K562 (cell line): ENCODE data around the gene ACTR3. TPM values are rescaled to one million over a fixed set of nuclear protein-coding genes. Genes with fewer than 3 reads are reported as not detected.

Source experiments
- CCNT2 ChIP-seq: IDR thresholded peaks from 2 replicates; pipeline ENCODE4 v1.6.1; 2011; ENCODE audit warnings: borderline replicate concordance, low read depth, mild to moderate bottlenecking, moderate library complexity, mixed read lengths, low read length; ENCODE audit not compliant: insufficient read length; ENCODE audit errors: extremely low read depth
- CHD1 ChIP-seq: fragments of 200-600 bp; sonication (generic); IDR thresholded peaks from one replicate; pipeline ENCODE4 v1.6.1; 2012; ENCODE audit warnings: mild to moderate bottlenecking, moderate library complexity, low read length, inconsistent platforms
- CREBBP ChIP-seq: IDR thresholded peaks from one replicate; pipeline ENCODE4 v1.6.1; 2012; ENCODE audit warnings: low read depth, mild to moderate bottlenecking, control low read depth, inconsistent platforms, low read length
- FOS ChIP-seq: IDR thresholded peaks from 3 replicates; pipeline ENCODE4 v1.6.1; 2011; ENCODE audit not compliant: insufficient read length; ENCODE audit errors: extremely low read depth
- MAFK ChIP-seq: IDR thresholded peaks from 2 replicates; pipeline ENCODE4 v1.6.1; 2011; ENCODE audit warnings: low read length, improper control_type of control experiment
- MTF1 ChIP-seq: fragments of 250-450 bp; sonication (Bioruptor Pico); IDR thresholded peaks from 2 replicates; pipeline ENCODE4 v1.9.0; 2021; ENCODE audit warnings: moderate library complexity, mild to moderate bottlenecking, inconsistent platforms, borderline replicate concordance
- NFXL1 ChIP-seq: fragments of 450-650 bp; formaldehyde crosslinking; IDR thresholded peaks from 2 replicates; pipeline ENCODE4 v1.4.0; 2021; ENCODE audit warnings: mild to moderate bottlenecking
- POLR2H ChIP-seq: IDR thresholded peaks from 2 replicates; pipeline ENCODE4 v1.6.1; 2016; ENCODE audit warnings: missing genetic modification characterization, low read depth, mild to moderate bottlenecking, control low read depth, missing compliant biosample characterization, moderate library complexity
- RBFOX2 ChIP-seq: fragments of 200-400 bp; formaldehyde crosslinking; IDR thresholded peaks from 2 replicates; pipeline ENCODE4 v1.6.1; 2017; ENCODE audit warnings: low read depth, mild to moderate bottlenecking, low read length, moderate library complexity
- RCOR1 ChIP-seq, 2 experiments: IDR thresholded peaks; 2 replicates each; pipeline ENCODE4 v1.6.1; 2012; ENCODE audit warnings: low read depth in 2 of 2, low read length in 2 of 2, borderline replicate concordance in 1 of 2, improper control_type of control experiment in 1 of 2
- SFPQ ChIP-seq: fragments of 200-400 bp; formaldehyde crosslinking; IDR thresholded peaks from 2 replicates; pipeline ENCODE4 v1.6.1; 2017; ENCODE audit warnings: mild to moderate bottlenecking, low read depth, low read length, moderate library complexity
- SMC3 ChIP-seq: conservative IDR thresholded peaks from 2 replicates; pipeline ENCODE4 v1.6.1; 2011; ENCODE audit warnings: low read depth, low read length, improper control_type of control experiment; ENCODE audit not compliant: insufficient read depth
- SPI1 ChIP-seq: IDR thresholded peaks from 2 replicates; pipeline ENCODE4 v1.6.1; 2011; ENCODE audit warnings: low read depth, low read length, control low read depth, borderline replicate concordance
- ZKSCAN1 ChIP-seq: fragments of 150-350 bp; IDR thresholded peaks from 2 replicates; pipeline ENCODE4 v1.6.1; 2016; ENCODE audit warnings: low read depth, low read length
- ZNF134 ChIP-seq: fragments of 250-450 bp; sonication (Bioruptor Pico); conservative IDR thresholded peaks from 2 replicates; pipeline ENCODE4 v1.4.0; 2020
- ZNF282 ChIP-seq: sonication (generic); formaldehyde crosslinking; IDR thresholded peaks from 2 replicates; pipeline ENCODE4 v1.8.1; 2023; ENCODE audit warnings: missing genetic modification reagents
- ZNF316 ChIP-seq: fragments of 450-650 bp; IDR thresholded peaks from 2 replicates; pipeline ENCODE4 v1.6.1; 2016
- ZNF431 ChIP-seq: sonication (generic); formaldehyde crosslinking; IDR thresholded peaks from 2 replicates; pipeline ENCODE4 v1.8.0; 2022; ENCODE audit warnings: mild to moderate bottlenecking, missing genetic modification reagents
- polyA plus RNA-seq, 8 experiments: library from polyadenylated mRNA; depleted of rRNA in 4 of 8; stranded (reverse) in 5 of 8; unstranded in 3 of 8; fragments of >200 nt; fragmentation: Nextera tagmentation in 2 of 8; fragmentation: Illumina TruSeq in 1 of 8; extraction: Ambion mirVana in 2 of 8; extraction: Trizol in 1 of 8; gene quantifications; 2 replicates each; pipeline versions ENCODE4 v1.2.1 to v1.2.3, GENCODE V29; 2011 to 2014; ENCODE audit warnings: inconsistent platforms in 1 of 8, missing spikeins in 1 of 8
- total RNA-seq, 7 experiments: library from RNA; depleted of rRNA in 6 of 7; stranded (reverse); fragments of >200 nt in 6 of 7; fragmentation: Illumina TruSeq in 2 of 7; extraction: Trizol in 2 of 7; gene quantifications; 2 replicates each; pipeline versions ENCODE4 v1.2.1 to v1.2.3, GENCODE V29; 2011 to 2021; ENCODE audit warnings: low replicate concordance in 1 of 7
- TF ChIP-seq, protein P1 (sequence below): fragments of 450-650 bp; IDR thresholded peaks from 2 replicates; pipeline ENCODE4 v1.6.1; 2017; ENCODE audit warnings: antibody characterized with exemption
- TF ChIP-seq, protein P2 (sequence below), 3 experiments: IDR thresholded peaks in 2 of 3; conservative IDR thresholded peaks in 1 of 3; 2 replicates each; pipeline ENCODE4 v1.5.1; 2011 to 2012; ENCODE audit warnings: low read length in 3 of 3, mild to moderate bottlenecking in 3 of 3, control low read depth in 2 of 3, improper control_type of control experiment in 1 of 3, inconsistent platforms in 1 of 3, low read depth in 1 of 3, mixed read lengths in 1 of 3, moderate library complexity in 1 of 3; ENCODE audit not compliant: insufficient read depth in 2 of 3
- TF ChIP-seq, protein P3 (sequence below): fragments of 250-450 bp; sonication (Bioruptor Pico); IDR thresholded peaks from 2 replicates; pipeline ENCODE4 v1.4.0; 2020; ENCODE audit warnings: borderline replicate concordance

The ACTR3 gene
- total and polyA plus RNA-seq, 9 of the 15 experiments (the other 6 are each of a cell fraction or from before 2014, with no cell fraction given): 49.0 to 354 (median 249) TPM

- 0 out of 2 replicates have a peak, but pooled peaks have one; percentile 42 for TF ChIP-seq NFXL1
- no peak for TF ChIP-seq ZNF282
- TF ChIP-seq, protein P1, sequence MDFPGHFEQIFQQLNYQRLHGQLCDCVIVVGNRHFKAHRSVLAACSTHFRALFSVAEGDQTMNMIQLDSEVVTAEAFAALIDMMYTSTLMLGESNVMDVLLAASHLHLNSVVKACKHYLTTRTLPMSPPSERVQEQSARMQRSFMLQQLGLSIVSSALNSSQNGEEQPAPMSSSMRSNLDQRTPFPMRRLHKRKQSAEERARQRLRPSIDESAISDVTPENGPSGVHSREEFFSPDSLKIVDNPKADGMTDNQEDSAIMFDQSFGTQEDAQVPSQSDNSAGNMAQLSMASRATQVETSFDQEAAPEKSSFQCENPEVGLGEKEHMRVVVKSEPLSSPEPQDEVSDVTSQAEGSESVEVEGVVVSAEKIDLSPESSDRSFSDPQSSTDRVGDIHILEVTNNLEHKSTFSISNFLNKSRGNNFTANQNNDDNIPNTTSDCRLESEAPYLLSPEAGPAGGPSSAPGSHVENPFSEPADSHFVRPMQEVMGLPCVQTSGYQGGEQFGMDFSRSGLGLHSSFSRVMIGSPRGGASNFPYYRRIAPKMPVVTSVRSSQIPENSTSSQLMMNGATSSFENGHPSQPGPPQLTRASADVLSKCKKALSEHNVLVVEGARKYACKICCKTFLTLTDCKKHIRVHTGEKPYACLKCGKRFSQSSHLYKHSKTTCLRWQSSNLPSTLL: no peak
- no peak for TF ChIP-seq CCNT2
- no peak for TF ChIP-seq FOS
- TF ChIP-seq, protein P2, sequence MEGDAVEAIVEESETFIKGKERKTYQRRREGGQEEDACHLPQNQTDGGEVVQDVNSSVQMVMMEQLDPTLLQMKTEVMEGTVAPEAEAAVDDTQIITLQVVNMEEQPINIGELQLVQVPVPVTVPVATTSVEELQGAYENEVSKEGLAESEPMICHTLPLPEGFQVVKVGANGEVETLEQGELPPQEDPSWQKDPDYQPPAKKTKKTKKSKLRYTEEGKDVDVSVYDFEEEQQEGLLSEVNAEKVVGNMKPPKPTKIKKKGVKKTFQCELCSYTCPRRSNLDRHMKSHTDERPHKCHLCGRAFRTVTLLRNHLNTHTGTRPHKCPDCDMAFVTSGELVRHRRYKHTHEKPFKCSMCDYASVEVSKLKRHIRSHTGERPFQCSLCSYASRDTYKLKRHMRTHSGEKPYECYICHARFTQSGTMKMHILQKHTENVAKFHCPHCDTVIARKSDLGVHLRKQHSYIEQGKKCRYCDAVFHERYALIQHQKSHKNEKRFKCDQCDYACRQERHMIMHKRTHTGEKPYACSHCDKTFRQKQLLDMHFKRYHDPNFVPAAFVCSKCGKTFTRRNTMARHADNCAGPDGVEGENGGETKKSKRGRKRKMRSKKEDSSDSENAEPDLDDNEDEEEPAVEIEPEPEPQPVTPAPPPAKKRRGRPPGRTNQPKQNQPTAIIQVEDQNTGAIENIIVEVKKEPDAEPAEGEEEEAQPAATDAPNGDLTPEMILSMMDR (IDR thresholded peaks at IDR 0.05 in 2 of 3, conservative IDR thresholded peaks at IDR 0.05 in 1 of 3; ENCODE audit: insufficient read depth in 2 of 3, low read depth in 1 of 3, low read length in 3 of 3): no peak
- no peak for TF ChIP-seq MTF1 (CRISPR knock-in tag)
- TF ChIP-seq MAFK: no peak
- TF ChIP-seq SPI1: no peak
- no peak for TF ChIP-seq ZNF316
- no peak for TF ChIP-seq ZNF431 (CRISPR knock-in tag)
- TF ChIP-seq RCOR1 (IDR thresholded peaks at IDR 0.05; ENCODE audit: borderline replicate concordance in 1 of 2, low read depth in 2 of 2, low read length in 2 of 2): no peak
- TF ChIP-seq POLR2H (tag): peak; percentile 87
- TF ChIP-seq CHD1: peak; percentile 8
- TF ChIP-seq SFPQ: no peak
- no peak for TF ChIP-seq ZKSCAN1
- TF ChIP-seq CREBBP: no peak
- TF ChIP-seq, protein P3, sequence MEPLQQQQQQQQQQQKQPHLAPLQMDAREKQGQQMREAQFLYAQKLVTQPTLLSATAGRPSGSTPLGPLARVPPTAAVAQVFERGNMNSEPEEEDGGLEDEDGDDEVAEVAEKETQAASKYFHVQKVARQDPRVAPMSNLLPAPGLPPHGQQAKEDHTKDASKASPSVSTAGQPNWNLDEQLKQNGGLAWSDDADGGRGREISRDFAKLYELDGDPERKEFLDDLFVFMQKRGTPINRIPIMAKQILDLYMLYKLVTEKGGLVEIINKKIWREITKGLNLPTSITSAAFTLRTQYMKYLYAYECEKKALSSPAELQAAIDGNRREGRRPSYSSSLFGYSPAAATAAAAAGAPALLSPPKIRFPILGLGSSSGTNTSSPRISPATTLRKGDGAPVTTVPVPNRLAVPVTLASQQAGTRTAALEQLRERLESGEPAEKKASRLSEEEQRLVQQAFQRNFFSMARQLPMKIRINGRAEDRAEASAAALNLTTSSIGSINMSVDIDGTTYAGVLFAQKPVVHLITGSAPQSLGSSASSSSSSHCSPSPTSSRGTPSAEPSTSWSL (CRISPR knock-in tag): no peak
- peak; percentile 42 for TF ChIP-seq RBFOX2
- TF ChIP-seq SMC3: no peak
- no peak for TF ChIP-seq ZNF134
Measured at GRCh38 chr2:113891265-113891959, 1.5 kb downstream of the ACTR3 start (continued).
